ENCODE measurements around the gene ANAPC13. TPM values are rescaled to one million over a fixed set of nuclear protein-coding genes. Genes with fewer than 3 reads are reported as not detected.

ANAPC13 gene
- total RNA-seq, 1 donor from 2014 or later, result 76.4 TPM

DNA sequence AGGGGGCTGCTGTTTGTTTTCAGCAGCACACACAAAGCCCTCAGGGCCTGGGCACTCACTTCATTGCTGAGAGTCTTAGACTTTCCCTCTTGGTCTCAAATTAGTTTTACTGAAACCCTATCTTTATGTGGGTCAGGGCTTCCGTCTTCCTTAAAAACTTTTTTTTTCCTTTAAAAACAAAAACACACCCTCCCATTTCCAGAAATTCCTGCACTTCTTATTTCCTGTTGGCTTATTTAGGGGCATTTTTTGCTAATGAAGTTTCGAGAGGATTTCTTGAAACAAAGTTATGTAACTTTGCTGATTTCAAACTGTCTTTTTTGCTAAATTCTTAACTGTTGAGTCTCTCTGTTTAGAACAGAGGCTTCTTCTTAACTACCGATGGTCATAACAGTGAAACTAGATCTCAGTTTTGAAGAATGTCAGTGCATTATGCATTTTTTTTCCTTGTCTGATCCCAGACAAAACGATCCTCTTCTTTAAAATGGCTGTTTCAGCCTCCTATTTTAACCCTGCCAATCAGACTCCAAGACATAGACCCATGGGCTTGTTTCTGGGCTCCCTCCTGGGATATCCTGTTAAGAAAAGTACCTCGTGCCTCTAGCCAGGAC is 23.3 kb downstream of the ANAPC13 start:
- H3K36me3 ChIP-seq, result no peaks in the 10 kb centered on the region
- DNase-seq, result no peak
- peak overlapping the region; percentile 84 for H3K27ac ChIP-seq (replicated peaks)
- no peak for TF ChIP-seq CTCF (IDR thresholded peaks at IDR 0.05; ENCODE audit: borderline replicate concordance)
- peak overlapping the region; percentile 18 for H3K4me3 ChIP-seq
- H3K9me3 ChIP-seq (replicated peaks), result no peaks in the 10 kb centered on the region
- intact Hi-C loops (cut with micrococcal nuclease), result no loop called here
- no peaks in the 10 kb centered on the region for H3K27me3 ChIP-seq (ENCODE audit: low read depth)
- peaks cover 35% of the 10 kb centered on the region for H3K4me1 ChIP-seq

DNA sequence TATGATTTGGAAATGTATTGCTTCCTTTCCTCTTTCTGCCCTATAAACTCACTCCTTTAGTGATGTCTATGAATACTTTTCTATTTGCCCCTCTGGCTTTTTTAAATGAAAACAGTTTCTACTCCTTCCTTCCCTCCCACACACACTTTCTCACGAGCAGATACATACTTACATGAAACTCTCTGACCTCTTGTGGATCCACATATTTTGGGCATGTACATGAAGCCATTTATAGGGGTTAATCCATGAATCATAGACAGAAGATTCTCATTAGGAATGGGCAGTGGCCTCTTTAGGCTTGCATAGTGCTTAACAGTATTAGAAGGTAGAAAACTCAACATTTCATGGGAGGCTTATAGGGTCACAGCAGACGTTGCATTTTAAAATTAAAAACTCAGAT is 24.8 kb downstream of the ANAPC13 start:
- Histone ChIP-seq H3K27me3 (ENCODE audit: low read depth) (no peaks in the 10 kb centered on the region), H3K4me3 (no peak overlapping the region), H3K36me3 (no peaks in the 10 kb centered on the region), H3K27ac (replicated peaks) (peak overlapping the region; percentile 84), H3K9me3 (replicated peaks) (no peaks in the 10 kb centered on the region), H3K4me1 (peaks cover 35% of the 10 kb centered on the region)
- DNase-seq, result no peak
- TF ChIP-seq CTCF (IDR thresholded peaks at IDR 0.05; ENCODE audit: borderline replicate concordance), result no peak
- intact Hi-C loops (cut with micrococcal nuclease), result no loop called here

DNA sequence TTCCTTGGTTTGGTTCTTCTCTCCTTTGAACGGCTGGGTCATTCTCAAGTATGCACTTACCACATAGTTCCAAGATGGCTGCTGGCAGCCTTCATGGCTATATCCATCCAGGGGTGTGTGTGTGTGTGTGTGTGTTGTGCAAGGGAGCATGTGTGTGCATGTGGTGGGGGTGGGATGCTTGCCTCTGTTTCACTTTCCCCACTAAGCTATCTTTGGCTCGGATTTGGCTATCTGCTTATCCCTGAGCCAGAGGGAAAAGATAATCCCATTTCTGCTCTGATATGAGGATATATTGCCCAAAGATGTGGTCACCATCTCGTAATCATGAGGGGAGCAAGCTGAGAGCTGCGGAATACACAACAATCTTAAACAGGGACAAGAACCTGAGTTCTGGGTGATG is 26.2 kb downstream of the ANAPC13 start:
- intact Hi-C loops (cut with micrococcal nuclease), result no loop called here
- peak overlapping the region; percentile 62 for H3K27ac ChIP-seq (replicated peaks)

DNA sequence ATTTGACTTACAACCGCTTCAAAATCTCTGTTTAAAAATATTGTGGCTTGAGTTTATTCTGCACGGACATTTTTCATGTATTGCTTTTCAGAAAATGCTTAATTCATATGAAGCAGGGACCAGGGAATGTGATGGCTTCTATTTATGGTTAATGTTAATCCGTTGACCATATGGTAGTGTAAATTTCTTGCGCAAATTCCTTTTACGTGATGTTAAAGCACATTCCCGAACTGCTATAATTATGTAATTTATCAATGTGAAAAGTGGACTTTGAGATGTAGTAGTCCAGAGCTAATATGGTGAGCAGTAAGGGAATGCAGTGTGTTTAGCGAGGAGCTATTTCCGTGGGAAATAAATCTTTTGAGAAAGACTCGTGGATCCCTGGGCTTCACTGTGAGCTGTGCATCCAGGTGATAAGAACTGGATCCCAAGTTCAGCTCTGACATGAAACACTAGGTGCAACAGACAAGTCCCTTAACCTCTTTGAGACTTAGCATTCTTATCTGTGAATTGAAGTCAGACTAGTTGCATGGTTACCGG is 27.3 kb downstream of the ANAPC13 start:
- no peak overlapping the region for H3K27ac ChIP-seq (replicated peaks)
- peaks cover 21% of the 10 kb centered on the region for H3K4me1 ChIP-seq
- intact Hi-C loops (cut with micrococcal nuclease), result no loop called here
- H3K4me3 ChIP-seq, result no peak overlapping the region
- no peaks in the 10 kb centered on the region for H3K36me3 ChIP-seq
- TF ChIP-seq CTCF (IDR thresholded peaks at IDR 0.05; ENCODE audit: borderline replicate concordance), result no peak
- DNase-seq, result no peak
- H3K27me3 ChIP-seq (ENCODE audit: low read depth), result no peaks in the 10 kb centered on the region
- no peaks in the 10 kb centered on the region for H3K9me3 ChIP-seq (replicated peaks)

More for the DNA sequence above, 26.2 kb downstream of the ANAPC13 start:
- no peak for DNase-seq
- H3K36me3 ChIP-seq, result no peaks in the 10 kb centered on the region
- no peak overlapping the region for H3K4me3 ChIP-seq
- peaks cover 27% of the 10 kb centered on the region for H3K4me1 ChIP-seq
- no peaks in the 10 kb centered on the region for H3K27me3 ChIP-seq (ENCODE audit: low read depth)
- no peak for TF ChIP-seq CTCF (IDR thresholded peaks at IDR 0.05; ENCODE audit: borderline replicate concordance)
- no peaks in the 10 kb centered on the region for H3K9me3 ChIP-seq (replicated peaks)

- intact Hi-C loops (cut with micrococcal nuclease), result no loop called here
Measured at GRCh38 chr3:134457376-134458074, 28.3 kb downstream of the ANAPC13 start.

More at GRCh38 chr3:134457376-134458074, 28.3 kb downstream of the ANAPC13 start:
- Histone ChIP-seq H3K36me3 (no peaks in the 10 kb centered on the region), H3K4me1 (peaks cover 12% of the 10 kb centered on the region), H3K4me3 (no peak overlapping the region), H3K27me3 (ENCODE audit: low read depth) (no peaks in the 10 kb centered on the region), H3K27ac (replicated peaks) (no peak overlapping the region), H3K9me3 (replicated peaks) (no peaks in the 10 kb centered on the region)
- no peak for DNase-seq
- TF ChIP-seq CTCF (IDR thresholded peaks at IDR 0.05; ENCODE audit: borderline replicate concordance), result no peak
